Subcutaneous adipose tissue (tissue), 4 donors: ENCODE results near the gene MYO3B. TPM values are rescaled to one million over a fixed set of nuclear protein-coding genes. Genes with fewer than 3 reads are reported as not detected.

Experiments used
- total RNA-seq, 4 donors: library from RNA; depleted of rRNA; stranded (reverse); fragments of >200 nt; gene quantifications; one replicate each; pipeline ENCODE4 v1.1.0, GENCODE V29; 2016
- TF ChIP-seq, protein P1 (sequence below): fragments of 450-650 bp; IDR thresholded peaks from one replicate; pipeline ENCODE4 v1.5.1; 2016; ENCODE audit warnings: low read depth, mild to moderate bottlenecking, control low read depth, antibody characterized with exemption, moderate library complexity

The MYO3B gene
- total RNA-seq, 4 donors from 2014 or later, result 0.17 TPM; not detected in 3

DNA sequence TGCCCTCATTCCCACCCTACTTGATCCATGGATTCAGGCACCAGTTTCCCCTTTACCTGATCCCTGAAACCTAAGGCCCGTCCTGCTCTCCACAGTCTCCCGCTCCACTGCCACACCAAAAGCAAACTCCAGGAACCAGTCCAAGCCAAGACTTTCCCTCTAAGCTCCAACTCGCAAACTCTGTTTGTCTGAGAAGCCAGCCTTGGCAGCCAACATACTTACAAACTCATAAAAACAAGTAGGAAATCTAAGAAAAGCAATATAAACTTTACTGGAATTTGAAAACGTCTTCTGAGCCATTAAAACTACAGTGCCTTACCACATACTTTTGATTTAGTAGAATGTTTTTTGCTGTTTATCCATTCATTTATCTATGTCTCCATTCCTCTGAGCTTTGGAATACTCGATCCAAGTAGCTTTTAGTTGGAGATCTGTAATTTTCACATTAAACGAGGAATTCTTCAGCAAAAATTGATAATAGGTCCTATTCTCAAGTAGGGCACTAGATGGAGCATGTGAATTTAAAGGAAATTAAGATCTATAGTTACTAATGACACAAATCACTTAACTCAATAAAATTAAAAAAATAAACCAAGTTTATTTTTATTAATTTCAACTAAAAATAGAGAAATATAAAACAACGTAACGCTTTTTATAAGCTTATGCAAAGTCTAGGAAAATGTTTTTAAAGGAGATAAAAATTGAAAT is 199.7 kb downstream of the MYO3B start:
- TF ChIP-seq, protein P1, sequence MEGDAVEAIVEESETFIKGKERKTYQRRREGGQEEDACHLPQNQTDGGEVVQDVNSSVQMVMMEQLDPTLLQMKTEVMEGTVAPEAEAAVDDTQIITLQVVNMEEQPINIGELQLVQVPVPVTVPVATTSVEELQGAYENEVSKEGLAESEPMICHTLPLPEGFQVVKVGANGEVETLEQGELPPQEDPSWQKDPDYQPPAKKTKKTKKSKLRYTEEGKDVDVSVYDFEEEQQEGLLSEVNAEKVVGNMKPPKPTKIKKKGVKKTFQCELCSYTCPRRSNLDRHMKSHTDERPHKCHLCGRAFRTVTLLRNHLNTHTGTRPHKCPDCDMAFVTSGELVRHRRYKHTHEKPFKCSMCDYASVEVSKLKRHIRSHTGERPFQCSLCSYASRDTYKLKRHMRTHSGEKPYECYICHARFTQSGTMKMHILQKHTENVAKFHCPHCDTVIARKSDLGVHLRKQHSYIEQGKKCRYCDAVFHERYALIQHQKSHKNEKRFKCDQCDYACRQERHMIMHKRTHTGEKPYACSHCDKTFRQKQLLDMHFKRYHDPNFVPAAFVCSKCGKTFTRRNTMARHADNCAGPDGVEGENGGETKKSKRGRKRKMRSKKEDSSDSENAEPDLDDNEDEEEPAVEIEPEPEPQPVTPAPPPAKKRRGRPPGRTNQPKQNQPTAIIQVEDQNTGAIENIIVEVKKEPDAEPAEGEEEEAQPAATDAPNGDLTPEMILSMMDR, result no peak

DNA sequence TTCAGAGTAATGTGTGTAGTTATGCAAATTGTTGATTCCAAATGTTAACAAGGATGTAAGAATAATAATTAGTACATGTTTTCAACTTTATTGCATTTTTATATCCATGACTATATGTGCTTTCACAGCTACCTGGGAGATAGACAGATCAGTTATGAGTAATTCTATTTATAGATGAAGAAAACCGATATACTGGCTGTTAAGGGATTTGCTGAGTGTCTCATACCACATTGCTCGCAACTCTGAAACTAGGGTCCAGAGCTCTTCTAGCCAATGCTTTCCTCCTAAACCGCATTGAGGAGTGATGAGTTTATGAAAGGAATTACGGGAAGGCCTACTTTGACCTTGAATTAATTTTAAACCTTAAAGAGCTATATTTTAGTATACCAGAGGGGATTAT is 202.3 kb downstream of the MYO3B start:
- TF ChIP-seq, protein P1, result no peak

DNA sequence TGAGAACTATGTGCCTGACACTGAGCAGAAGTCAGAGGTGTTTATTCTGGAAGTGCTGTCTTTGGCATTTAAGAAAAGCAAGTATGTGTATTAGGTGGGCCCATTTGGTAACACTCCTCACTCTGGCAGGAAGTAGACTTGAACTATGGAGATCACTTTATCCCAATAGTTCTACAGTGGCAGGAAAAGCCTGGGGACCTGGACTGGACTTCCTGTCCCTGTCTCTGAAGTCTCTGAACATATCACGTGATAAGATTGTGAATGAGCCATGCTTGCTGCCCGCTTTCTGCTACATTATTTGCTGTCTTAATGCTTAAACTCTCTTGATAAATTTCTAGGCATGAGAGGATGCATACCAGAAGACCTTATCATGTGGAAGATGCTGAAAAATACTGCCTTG is 203.7 kb downstream of the MYO3B start:
- TF ChIP-seq, protein P1, result no peak

DNA sequence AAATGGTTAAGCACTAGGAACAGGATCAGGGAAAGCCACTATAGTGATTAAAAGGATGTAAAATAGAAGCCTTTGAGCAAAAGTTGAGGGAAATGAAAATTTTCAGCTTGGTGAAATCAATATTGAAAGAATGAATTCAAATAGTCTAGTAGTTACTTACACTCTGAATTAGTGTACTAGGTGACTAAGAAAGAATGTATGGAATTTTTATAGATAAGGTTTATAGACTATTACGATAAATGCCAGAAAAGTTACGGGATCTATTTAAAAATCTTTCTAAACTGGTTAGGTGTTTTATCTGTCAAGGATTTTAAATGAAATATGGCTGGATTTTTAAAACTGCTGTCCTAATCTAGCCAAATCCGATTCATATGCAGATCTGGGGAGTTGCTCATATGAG is 208.6 kb downstream of the MYO3B start:
- TF ChIP-seq, protein P1, result no peak

DNA sequence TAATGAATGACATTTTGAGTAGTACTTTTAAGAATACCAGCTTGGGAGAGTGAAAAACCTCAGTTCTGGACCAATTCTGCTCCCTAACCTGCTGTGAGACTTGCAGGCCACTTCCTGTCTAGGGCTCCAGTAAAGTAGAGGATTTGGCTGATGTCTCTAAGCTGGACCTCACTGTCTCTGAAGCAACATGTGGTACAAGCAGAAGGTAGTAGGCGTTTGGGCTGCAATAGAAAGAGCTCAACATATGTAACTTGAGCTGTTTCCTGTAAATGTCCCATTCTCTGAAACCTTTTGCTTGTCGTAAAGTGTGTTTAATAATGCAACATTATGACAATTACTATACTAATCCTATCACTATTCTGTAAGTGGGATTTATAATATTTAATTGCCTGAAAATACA is 213.1 kb downstream of the MYO3B start:
- TF ChIP-seq, protein P1, result no peak

DNA sequence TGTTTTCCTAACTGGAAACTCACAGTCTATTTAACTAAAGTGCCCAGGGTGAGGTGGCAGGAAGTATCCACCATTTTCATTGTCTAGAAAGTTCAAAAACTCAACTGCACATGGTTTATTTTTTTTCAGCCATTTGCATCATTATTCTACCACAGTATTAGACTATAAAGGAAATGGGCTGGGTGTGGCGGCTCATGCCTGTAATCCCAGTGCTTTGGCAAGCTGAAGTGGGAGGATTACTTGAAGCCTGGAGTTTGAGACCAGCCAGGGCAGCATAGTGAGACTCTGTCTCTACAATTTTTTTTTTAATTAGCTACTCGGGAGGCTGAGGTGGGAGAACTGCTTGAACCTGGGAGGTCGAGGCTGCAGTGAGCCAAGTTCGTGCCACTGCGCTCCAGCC is 213.8 kb downstream of the MYO3B start:
- TF ChIP-seq, protein P1, result no peak

DNA sequence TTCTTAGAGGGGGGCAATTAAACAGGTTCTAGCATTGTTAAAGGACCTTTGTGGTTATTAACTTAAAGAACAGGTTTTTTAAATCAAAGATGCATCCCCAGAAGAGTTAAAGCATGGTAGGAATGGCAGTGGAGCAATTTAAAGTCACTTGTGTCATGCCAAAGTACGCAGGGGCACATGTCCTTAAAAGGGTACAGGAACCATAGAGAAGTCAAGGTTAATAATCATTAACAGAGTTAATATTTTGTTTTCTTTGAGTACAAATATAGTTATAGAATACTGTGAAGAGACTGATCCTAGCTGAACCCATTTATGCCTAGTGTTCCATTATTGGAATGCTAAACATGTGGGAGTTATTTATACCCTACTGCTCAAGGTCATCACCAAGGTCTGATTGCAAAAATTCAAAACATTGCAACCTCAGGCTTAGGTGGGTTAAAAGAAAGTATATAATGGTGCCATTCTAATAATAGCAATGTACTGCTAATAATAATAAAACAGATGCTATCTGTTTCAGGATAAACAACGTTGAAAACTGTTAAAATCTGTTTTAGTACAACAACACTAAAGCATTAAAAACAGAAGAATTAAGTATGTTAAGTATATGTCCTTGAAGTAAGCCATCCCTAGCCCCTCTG is 216.0 kb downstream of the MYO3B start:
- TF ChIP-seq, protein P1, result no peak
